HG02870 (cell line): Measurements from ENCODE around the gene PLEKHO2.
"Not testable (repeated sequence)": the region's sequence is repeated elsewhere in the genome, so short reads cannot be mapped to it uniquely, and the experiment has no call there.

ENCODE experiments used
- ATAC-seq: cut with Tn5 transposase; IDR thresholded peaks from one replicate; pipeline ENCODE4 v1.9.1; 2021; ENCODE audit warnings: mild to moderate bottlenecking, moderate library complexity; ENCODE audit not compliant: unreplicated experiment

PLEKHO2 gene, protein sequence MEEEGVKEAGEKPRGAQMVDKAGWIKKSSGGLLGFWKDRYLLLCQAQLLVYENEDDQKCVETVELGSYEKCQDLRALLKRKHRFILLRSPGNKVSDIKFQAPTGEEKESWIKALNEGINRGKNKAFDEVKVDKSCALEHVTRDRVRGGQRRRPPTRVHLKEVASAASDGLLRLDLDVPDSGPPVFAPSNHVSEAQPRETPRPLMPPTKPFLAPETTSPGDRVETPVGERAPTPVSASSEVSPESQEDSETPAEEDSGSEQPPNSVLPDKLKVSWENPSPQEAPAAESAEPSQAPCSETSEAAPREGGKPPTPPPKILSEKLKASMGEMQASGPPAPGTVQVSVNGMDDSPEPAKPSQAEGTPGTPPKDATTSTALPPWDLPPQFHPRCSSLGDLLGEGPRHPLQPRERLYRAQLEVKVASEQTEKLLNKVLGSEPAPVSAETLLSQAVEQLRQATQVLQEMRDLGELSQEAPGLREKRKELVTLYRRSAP

DNA sequence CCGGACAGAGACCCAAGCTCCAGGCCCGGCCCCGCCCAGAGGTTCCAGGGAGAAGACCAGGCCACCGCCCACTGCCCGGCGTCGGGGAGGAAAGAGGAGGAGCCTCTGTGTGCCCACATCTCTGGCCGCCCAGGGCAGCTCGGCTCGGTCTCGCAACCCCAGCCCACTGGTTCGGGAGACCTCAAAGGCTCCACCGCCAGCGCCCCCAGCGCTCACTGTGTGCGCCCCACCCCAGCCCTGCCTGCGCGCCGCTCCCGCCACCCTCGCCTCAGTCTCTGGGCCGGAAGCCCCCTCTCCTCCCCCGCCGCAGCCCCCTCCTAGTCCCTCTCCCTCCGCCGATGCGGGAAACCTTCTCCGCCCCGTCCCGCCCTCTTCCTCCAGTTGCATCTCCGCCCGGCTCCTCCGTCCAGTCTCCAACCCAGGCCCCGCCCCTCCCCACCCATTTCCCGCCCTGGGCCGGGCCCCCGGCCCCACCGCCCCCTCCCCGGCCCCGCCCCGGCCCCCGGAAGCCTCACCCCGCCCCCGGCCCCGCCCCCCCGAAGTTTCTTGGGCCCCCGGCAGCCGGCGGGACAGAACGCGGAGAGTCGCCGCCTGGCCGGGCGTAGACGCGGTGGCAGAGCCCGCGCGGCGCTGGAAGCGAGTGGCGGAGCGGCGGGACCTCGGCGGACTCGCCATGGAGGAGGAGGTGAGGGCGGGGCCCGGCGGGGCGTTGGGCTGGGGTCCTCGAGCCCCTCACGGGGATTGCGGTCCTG, at the start of gene PLEKHO2:
PLEKHO2 (plus strand) TSS at position 572 of the 752 bp plus-strand sequence; CDS start at position 674, 102 bp downstream.
- peak; percentile 50 for ATAC-seq

DNA sequence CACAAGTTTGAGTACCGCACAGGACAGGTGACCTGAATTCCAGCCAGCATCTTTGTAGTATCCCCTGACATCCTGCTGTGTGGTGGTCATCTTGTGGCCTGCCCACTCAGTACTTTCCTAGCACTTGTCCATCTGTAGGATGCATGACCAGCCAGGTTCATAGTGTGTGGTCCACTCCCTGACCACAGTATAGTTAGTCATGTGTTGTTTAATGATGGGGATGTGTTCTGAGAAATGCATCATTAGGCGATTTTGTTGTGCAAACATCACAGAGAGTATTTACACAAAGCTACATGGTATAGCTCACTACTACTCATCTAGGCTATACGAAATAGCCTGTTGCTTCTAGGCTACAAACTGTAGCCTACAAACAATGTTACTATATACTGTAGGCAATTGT, 49.4 kb upstream of the PLEKHO2 start:
- ATAC-seq: no peak

DNA sequence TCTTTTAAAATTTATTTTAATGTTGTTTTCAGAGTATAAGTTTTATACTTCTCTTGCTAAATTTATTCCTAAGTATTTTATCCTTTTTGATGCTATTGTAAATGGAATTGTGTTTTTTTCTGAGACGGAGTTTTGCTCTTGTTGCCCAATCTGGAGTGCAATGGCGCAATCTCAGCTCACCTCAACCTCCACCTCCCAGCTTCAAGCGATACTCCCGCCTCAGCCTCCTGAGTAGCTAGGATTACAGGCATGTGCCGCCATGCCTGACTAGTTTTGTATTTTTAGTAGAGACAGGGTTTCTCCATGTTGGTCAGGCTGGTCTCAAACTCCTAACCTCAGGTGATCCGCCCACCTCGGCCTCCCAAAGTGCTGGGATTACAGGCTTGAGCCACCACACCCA, 46.4 kb upstream of the PLEKHO2 start:
- not testable (repeated sequence) for ATAC-seq

DNA sequence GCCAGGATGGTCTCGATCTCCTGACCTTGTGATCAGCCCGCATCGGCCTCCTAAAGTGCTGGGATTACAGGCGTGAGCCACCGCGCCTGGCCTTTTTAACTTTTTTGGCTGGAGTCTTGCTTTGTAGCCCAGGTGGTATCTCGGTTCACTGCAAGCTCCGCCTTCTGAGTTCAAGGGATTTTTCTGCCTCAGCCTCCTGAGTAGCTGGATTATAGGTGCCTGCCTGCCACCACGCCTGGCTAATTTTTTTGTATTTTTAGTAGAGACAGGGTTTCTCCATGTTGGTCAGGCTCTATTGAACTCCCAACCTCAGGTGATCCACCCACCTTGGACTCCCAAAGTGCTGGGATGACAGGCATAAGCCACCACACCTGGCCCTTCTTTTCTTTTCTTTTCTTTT, 45.8 kb upstream of the PLEKHO2 start:
- not testable (repeated sequence) for ATAC-seq

DNA sequence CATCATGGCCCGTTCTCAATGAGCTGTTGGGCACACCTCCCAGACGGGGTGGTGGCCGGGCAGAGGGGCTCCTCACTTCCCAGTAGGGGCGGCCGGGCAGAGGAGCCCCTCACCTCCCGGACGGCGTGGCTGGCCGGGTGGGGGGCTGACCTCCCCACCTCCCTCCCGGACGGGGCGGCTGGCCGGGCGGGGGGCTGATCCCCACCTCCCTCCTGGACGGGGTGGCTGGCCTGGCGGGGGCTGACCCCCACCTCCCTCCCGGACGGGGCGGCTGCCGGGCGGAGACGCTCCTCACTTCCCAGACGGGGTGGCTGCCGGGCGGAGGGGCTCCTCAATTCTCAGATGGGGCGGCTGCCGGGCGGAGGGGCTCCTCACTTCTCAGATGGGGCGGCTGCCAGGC, 42.8 kb upstream of the PLEKHO2 start:
- ATAC-seq: not testable (repeated sequence)

DNA sequence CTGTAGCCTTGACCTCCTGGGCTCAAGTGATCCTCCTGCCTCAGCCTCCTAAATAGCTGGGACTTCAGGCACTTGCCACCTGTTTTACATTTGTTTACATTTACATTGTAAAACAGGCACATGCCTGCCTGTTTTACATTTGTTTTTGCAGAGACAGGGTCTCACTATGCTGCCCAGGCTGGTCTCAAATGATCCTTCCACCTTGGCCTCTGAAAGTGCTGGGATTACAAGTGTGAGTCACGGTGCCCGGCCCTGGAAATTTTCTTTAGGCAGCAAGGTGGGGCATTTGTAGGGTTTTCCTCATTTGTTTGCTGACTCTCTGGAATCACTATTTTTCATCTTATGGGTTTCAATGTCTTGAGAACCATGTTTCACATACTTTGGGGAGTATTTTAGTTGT, 41.2 kb upstream of the PLEKHO2 start:
- no peak for ATAC-seq

DNA sequence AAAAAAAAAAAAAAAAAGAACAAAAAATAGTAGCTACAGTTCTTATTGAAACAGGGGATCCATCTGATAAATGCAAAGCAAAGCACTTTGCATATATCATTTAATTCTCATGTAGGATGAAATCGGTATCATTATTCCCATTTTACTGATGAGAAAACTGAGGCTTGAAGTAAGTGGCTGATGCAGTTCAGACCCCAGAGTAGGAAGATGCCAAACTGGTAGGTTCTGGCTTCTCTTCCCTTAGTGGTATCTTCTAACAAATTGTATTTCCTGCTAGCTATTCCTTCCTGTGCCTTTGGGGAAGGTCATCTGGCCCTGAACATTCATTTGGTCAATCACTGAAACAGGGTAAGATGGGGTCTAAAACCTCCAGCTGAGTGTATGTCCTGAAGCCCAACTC, 38.2 kb upstream of the PLEKHO2 start:
- ATAC-seq: no peak

DNA sequence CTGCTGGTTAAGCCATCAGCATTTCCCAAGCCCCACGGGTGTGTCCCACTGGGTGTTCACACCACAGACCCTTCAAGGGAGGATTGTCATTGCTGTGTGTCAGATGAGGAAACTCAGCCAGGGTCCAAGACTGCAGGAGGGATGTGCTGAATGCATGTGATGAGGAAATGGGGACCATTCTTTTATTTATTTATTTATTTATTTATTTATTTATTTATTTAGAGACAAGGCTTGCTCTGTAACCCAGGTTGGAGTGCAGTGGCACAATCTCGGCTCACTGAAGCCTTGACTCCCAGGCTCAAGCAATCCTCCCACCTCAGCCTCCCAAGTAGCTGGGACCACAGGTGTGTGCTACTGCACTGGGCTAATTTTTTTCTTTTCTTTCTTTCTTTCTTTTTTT, 37.1 kb upstream of the PLEKHO2 start:
- no peak for ATAC-seq

DNA sequence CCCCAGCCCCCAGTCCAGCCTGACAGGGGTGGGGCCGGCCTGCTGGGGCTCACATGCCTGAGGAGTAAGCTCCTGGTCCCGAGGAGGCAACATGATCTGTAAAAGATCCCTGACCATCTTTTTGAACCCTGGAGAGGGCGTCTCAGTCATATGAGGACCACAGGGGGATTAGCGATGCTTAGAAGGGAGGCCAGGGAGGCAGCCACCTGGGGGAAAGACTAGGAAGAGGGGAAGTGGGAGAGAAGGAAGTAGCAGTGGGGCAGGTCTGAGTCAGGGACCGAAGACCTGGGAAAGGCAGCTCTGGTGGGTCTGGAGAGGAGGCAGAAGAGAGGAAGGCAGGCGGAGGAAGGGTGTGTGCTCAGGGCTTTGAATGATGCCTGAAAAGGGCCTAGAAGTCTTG, 35.2 kb upstream of the PLEKHO2 start:
- no peak for ATAC-seq

DNA sequence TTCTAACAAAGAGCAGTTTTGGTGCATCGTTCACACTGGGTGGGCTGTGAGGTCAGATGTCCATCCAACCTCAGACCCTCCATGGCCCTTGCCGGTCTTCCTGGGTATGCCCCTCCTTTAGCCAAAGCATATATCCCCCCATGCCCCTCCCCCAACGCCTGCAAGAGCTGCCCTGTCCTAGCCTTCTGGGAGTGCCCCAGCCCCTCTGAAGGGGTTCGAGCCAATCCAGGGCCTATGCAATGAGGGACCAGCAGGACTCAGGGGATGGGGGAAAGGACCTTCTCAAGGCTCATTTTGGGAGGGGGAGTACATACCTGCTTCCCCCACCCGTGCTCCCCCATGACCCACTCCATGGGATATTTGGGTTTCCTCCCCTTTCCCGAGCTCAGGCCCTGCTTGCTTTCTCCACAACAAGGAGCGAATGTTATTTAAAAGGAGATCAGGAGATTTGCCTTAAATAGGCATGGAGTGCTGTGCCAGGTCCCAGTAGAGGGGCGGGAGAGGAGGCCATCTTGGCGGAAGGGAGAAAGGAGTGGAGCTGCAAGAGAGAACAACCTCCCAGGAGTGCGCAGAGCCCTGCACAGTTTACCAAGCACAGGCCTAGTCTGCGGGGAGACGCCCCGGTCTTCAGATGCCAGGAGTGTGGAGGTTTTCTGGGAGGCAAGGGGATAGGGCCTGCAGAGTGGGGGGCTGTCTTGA, 34.5 kb upstream of the PLEKHO2 start:
- no peak for ATAC-seq

DNA sequence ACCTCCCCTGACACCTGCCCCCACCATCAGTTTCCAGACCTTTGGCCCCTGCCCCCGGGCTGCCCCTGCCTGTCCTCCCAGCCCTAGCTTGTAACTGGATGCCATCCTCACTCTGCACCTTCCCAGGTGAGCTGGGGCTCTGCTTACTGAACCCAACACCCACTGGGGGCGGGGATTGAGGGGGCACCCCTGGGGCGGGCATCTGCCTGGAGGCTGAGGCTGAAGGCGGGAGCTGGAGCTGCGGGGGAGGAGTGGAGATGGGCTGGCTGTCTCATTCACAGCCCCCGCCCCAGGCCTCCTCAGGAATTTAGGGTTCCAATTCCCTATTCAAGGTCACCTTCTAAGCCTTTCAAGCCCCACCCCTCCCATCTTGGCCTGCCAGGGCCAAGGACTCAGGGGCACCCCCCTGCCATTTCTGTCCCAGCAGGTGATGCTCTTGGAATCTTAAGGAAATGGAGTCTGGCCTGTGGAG, 33.9 kb upstream of the PLEKHO2 start:
- no peak for ATAC-seq

DNA sequence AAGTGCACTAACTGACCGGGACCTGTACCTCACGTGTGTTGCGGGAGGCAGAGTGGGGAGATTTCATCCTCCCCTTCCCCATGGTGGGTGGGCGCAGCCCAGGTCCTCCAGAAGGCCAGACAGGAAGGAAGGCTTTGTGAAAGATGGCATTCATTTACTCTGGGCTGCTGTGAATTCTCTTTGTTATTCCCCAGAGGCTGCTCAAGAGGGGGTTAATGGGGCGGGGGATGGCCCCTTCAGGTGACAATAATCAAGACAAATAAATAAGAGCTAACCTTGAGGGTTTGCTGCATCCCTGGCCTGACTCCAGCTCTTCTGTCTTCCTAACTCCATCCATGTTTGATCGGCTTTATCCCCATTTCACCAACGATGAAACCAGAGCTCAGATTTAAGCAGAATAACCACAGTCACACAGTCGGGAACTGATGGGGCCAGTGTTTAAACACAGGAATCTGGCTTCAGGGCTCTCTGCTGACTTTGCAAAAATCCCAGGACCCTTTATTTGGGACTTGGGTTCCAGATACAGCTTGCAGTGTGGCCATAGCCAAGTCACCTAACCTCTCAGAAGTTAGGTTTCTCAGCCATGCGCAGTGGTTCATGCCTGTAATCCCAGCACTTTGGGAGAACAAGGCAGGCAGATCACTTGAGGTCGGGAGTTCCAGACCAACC, 32.8 kb upstream of the PLEKHO2 start:
- ATAC-seq: no peak

DNA sequence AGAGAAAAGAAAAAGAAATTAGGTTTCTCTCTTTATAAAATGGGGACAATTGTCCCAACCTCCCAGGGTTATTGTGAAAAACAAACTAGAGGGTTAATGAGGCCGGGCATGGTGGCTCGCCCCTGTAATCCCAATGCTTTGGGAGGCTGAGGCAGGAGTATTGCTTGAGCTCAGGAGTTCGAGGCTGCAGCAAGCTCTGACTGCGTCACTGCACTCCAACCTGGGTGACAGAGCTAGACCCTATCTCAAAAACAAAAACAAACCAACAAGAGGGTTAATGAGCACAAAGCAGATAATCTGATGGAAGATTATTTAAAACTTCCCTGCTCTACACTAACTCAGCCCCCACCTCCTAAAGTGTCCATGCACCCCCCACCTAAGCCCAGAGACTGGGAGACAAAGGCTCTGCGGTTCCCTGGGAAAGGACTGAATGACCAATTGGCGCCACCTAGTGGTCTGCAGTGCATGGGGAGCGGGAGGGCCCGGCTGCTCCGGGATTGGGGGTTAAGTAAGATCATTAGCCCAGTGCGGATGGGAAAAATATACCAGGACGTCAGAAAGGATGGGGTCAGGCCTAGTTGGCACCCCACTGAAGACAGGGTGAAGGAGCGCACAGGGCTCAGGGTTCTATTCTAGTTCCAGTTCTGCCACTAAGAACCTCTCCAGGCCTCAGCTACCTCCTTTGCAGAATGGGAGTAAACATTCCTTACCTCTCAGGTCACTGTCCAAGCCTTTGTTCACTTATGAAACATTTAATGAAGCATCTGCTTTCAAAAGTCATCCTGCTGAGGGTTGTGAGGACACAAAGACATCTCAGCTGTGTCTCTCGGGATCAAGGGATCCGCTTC, 31.8 kb upstream of the PLEKHO2 start:
- ATAC-seq: no peak

DNA sequence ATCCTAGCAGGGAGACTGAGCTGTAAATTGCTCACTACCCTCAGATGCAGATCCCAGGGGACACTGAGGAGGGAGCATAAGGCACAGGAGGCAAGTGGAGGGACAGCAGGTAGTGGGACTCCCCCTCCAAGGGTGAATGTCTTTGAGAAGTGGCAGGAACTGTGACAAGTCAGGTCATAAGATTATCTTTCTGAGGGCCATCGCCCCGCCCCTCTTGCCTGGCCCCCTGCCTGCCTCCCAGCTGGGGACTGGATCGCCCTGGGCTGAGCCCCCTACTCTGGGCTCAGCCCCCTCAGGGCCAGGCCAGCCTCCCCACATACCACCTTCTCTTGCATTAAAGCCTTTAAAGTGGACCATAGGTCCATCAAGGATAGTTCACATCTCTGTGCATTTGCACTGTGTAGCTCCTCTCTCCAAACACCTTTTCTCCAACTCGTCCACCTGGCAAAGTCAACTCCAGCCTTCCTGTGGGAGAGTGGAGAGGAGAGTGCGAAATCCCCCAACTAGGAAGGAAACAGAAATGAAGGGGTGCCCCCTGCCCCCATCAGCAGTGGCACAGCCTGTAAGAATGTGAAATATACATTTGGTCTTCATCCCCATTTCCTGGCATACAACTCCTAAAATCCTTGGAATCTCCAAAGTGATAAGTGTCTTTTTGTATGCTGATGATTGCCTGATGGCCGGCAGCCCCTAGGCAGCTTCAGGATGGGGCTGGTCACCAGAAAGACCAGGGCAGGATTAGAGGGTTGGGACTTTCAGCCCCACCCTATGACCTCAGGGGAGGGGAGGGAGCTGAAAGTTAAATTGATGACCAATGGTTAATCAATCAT, 31.0 kb upstream of the PLEKHO2 start:
- ATAC-seq: no peak

DNA sequence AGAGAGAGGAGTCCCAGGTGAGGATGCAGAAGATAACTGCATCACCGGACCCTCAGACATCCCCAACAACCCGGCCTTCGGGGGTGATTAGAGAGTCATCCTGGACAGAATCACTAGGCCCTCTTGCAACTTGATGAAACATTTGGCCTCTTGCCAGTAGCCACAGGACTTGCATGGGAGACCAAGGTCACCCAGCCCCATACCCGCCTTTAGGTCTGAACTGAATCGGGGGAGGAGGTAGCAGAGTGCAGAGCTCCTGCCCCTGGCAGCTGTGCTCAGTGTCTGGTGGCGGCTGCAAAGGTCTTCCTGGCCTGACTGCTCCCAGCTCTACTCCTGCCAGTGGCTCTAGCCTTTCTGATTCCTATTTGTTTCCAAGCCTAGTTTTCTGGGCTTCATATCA, 28.6 kb upstream of the PLEKHO2 start:
- ATAC-seq: no peak

DNA sequence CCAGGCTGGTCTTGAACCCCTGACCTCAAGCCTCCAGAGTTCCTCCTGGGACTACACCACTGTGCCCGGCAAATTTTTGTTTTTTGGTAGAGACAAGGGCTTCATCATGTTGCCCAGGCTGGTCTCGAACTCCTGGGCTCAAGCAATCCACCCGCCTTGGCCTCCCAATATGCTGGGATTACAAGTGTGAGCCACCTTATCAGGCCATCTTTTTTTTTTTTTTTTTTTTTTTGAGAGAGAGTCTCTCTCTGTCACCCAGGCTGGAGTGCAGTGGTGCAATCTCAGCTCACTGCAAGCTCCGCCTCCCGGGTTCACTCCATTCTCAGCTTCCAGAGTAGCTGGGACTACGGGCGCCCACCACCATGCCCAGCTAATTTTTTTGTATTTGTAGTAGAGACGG, 27.4 kb upstream of the PLEKHO2 start:
- ATAC-seq: not testable (repeated sequence)

DNA sequence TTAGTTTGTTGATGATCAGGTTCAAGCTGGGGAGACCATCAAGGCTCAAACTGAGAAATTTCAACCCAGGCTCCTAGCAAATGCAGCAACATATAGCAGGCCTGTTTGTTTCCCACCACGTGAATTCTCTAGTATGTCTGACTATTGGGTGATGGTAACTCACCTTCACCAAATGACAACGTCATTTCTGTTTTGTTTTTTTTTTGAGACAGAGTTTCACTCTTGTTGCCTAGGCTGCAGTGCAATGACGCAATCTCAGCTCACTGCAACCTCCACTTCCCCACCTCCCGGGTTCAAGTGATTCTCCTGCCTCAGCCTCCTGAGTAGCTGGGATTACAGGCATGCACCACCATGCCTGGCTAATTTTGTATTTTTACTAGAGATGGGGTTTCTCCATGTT, 26.8 kb upstream of the PLEKHO2 start:
- ATAC-seq: not testable (repeated sequence)

DNA sequence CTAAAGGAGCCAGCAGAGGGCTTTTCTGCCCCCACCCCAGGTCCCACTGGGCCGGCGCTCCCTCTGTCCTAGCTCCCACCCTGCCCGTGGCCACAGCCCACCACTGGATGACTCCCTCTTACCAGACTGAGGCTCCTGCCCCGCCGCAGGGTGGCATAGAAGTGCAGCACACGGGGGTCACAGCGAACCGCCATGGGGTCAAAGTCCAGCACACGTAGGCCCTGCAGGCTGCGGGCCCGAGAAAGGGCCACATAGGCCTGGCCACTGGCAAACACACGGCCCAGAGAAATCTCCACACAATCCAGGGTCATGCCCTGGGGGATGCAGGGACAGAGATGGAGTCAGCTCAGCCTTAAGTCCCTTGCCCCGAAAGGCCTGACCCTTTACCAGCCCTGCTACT, 25.3 kb upstream of the PLEKHO2 start:
- ATAC-seq: no peak

DNA sequence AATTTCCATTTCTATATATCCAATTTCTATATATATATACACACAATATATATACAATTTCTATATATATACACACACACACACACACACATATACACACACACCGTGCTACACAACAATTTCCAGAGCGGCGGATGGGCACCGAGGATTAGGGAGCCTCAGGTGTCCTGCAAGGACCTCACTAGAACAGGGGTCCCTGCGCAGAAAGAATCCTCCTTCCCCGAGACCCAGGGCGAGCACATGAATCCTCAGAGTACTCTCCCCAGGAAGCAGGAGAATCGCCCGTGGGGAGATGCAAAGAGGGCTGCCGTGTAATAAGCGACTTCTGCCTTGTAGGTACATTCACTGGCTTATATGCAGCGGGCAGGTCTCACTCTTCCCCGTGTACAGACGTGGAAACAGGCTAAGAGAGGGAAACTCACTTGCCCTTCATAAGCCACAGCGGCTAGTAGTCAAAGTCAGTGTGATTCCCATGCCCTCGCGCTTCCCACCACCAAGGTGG, 16.7 kb upstream of the PLEKHO2 start:
- peak; percentile 5 for ATAC-seq
